ENCODE measurements around the gene AS3MT. TPM values are rescaled to one million over a fixed set of nuclear protein-coding genes. Genes with fewer than 3 reads are reported as not detected.

Gene AS3MT
- total RNA-seq, 1 experiment from 2014 or later: 5.2 TPM

- ChIA-PET POLR2A (ENCODE audit: low non-redundant PET) (interaction anchor here (0.6 to 0.7 kb wide), 2 partner anchors 35 to 762 kb away, joined by 4 to 9 read pairs; partner anchors contain the start of gene AS3MT), CTCF (no interaction called here)
- no peak overlapping the region for H3K27ac ChIP-seq (ENCODE audit: low read depth, low read length, poor library complexity, severe bottlenecking)
- TF ChIP-seq EZH2 (IDR thresholded peaks at IDR 0.05; ENCODE audit: borderline replicate concordance, low read depth, low read length, poor library complexity, severe bottlenecking): no peak
- no peak for TF ChIP-seq CTCF (conservative IDR thresholded peaks at IDR 0.05; ENCODE audit: low read depth, low read length)
- H3K9me3 ChIP-seq (ENCODE audit: low read depth, low read length, poor library complexity, severe bottlenecking): no peaks in the 10 kb centered on the region
- no TSS peak for BruUV-seq (replicated peaks)
- intact Hi-C loops (cut with micrococcal nuclease; ENCODE audit: unreplicated experiment): loop anchor here (5.0 kb wide), 1 partner anchor 152 kb away; no protein-coding TSS in a partner anchor
- H3K36me3 ChIP-seq (ENCODE audit: insufficient read depth, low read length, poor library complexity, severe bottlenecking): no peaks in the 10 kb centered on the region
- no peaks in the 10 kb centered on the region for H3K4me1 ChIP-seq (ENCODE audit: insufficient read depth, low read length, poor library complexity, severe bottlenecking)
- H3K4me3 ChIP-seq (ENCODE audit: low read depth, low read length, poor library complexity, severe bottlenecking): no peak overlapping the region
- H3K27me3 ChIP-seq (replicated peaks; ENCODE audit: insufficient read depth, low read depth, low read length, poor library complexity): no peaks in the 10 kb centered on the region
- DNase-seq (ENCODE audit: low spot score): no peak
Observed at GRCh38 chr10:102904346-102904745, 35.1 kb downstream of the AS3MT start.

- Histone ChIP-seq H3K36me3 (ENCODE audit: insufficient read depth, low read length, poor library complexity, severe bottlenecking) (no peaks in the 10 kb centered on the region), H3K4me3 (ENCODE audit: low read depth, low read length, poor library complexity, severe bottlenecking) (no peak overlapping the region), H3K9me3 (ENCODE audit: low read depth, low read length, poor library complexity, severe bottlenecking) (no peaks in the 10 kb centered on the region), H3K27me3 (replicated peaks; ENCODE audit: insufficient read depth, low read depth, low read length, poor library complexity) (no peaks in the 10 kb centered on the region), H3K27ac (ENCODE audit: low read depth, low read length, poor library complexity, severe bottlenecking) (no peak overlapping the region), H3K4me1 (ENCODE audit: insufficient read depth, low read length, poor library complexity, severe bottlenecking) (no peaks in the 10 kb centered on the region)
- ChIA-PET POLR2A (ENCODE audit: low non-redundant PET) (no interaction called here), CTCF (no interaction called here)
- TF ChIP-seq EZH2 (IDR thresholded peaks at IDR 0.05; ENCODE audit: borderline replicate concordance, low read depth, low read length, poor library complexity, severe bottlenecking) (no peak), CTCF (conservative IDR thresholded peaks at IDR 0.05; ENCODE audit: low read depth, low read length) (no peak)
- no TSS peak for BruUV-seq (replicated peaks)
- intact Hi-C loops (cut with micrococcal nuclease; ENCODE audit: unreplicated experiment): no loop called here
- DNase-seq (ENCODE audit: low spot score): no peak
Observed at GRCh38 chr10:102906507-102906906, 37.2 kb downstream of the AS3MT start.

GRCh38 chr10:102914781-102915180 lies 45.5 kb downstream of the AS3MT start:
- POLR2A ChIA-PET (ENCODE audit: low non-redundant PET): interaction anchor here (0.6 kb wide), 1 partner anchor 56 kb away, joined by 4 read pairs; no protein-coding TSS in a partner anchor
- no TSS peak for BruUV-seq (replicated peaks)
- no peaks in the 10 kb centered on the region for H3K9me3 ChIP-seq (ENCODE audit: low read depth, low read length, poor library complexity, severe bottlenecking)
- H3K4me1 ChIP-seq (ENCODE audit: insufficient read depth, low read length, poor library complexity, severe bottlenecking): peaks cover 5% of the 10 kb centered on the region
- no peak overlapping the region for H3K27ac ChIP-seq (ENCODE audit: low read depth, low read length, poor library complexity, severe bottlenecking)
- TF ChIP-seq CTCF (conservative IDR thresholded peaks at IDR 0.05; ENCODE audit: low read depth, low read length): no peak
- TF ChIP-seq EZH2 (IDR thresholded peaks at IDR 0.05; ENCODE audit: borderline replicate concordance, low read depth, low read length, poor library complexity, severe bottlenecking): no peak
- H3K27me3 ChIP-seq (replicated peaks; ENCODE audit: insufficient read depth, low read depth, low read length, poor library complexity): no peaks in the 10 kb centered on the region
- intact Hi-C loops (cut with micrococcal nuclease; ENCODE audit: unreplicated experiment): loop anchor here (5.0 kb wide), 1 partner anchor 568 kb away; no protein-coding TSS in a partner anchor
- H3K36me3 ChIP-seq (ENCODE audit: insufficient read depth, low read length, poor library complexity, severe bottlenecking): no peaks in the 10 kb centered on the region
- CTCF ChIA-PET: no interaction called here
- H3K4me3 ChIP-seq (ENCODE audit: low read depth, low read length, poor library complexity, severe bottlenecking): no peak overlapping the region
- DNase-seq (ENCODE audit: low spot score): no peak

All from A673 (cell line).